GM19328 (cell line): ENCODE measurements around the gene TTC4.

Experiments used
- ATAC-seq: cut with Tn5 transposase; IDR thresholded peaks from one replicate; pipeline ENCODE4 v1.9.1; 2021; ENCODE audit warnings: mild to moderate bottlenecking, moderate library complexity; ENCODE audit not compliant: unreplicated experiment

The TTC4 gene

DNA sequence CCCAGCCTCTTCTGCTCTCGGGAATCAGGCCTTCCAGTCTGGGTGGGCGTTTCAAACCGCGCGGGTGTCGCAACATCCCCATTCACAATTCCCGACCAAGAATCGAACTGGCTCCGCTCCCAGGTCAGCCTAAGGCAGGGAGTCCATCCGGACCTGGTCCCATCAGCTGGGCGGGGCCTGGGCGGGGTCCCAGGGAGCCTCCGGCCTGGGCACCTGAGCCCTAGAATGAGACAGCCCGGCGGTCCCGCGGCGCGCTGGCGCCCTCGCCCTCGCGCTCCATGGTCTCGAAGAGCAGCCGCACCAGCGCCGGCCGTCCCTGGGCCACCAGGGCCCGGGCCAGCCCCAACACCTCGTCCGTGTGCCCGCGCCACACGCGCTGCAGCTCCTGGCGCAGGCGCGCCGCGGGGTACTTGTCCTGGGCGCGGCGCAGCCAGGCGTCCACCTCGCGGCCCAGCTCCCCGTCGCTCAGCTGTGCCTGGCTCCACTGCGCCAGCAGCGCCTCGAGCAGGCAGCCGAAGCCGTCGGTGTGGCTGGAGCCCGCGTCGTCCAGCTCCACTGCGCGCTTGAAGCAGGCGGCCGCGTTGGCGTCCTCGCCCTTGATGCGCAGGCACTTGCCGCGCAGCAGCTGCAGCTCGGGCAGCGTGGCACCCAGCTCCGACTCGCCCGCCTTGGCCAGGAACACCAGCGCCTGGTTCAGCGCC is 65.5 kb downstream of the TTC4 start:
- ATAC-seq = no peak

DNA sequence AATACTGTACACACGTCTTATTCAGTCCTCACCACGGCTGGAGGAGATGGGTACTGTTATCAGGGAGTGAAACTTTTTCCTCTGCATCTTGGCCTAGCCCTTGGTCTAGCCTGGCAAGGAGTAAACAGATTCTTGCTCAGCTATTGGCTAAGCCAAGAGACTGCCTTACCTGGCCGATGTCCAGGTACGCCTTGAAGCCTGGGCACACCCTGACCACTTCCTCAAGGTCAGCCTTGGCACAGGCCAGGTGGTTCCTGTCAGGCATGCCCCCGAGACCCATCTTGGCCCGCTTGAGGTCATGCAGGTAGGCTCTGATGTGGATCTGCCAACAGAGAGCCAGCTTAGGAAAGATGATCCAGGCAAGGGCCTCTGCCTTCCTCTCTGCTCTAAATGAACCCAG is 66.5 kb downstream of the TTC4 start:
- no peak for ATAC-seq

DNA sequence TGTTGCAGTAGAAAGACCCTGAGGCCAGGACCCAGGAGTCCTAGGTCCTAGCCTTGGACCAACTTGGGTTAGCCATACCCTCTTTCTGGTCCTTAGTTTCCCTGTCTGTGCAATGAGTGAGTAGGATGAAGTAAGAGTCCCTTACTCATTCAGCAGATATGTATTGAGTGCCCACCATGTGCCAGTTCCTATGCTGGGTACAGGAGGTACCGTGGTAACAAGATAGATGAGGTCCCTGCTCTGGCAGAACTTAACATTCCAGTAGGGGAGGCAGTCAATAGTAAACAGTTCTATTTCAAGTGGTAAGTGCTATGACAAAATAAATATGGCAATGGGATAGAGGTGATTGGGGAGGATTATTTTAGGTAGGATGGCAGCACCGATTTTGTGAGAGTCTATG is 66.9 kb downstream of the TTC4 start:
- ATAC-seq = no peak

DNA sequence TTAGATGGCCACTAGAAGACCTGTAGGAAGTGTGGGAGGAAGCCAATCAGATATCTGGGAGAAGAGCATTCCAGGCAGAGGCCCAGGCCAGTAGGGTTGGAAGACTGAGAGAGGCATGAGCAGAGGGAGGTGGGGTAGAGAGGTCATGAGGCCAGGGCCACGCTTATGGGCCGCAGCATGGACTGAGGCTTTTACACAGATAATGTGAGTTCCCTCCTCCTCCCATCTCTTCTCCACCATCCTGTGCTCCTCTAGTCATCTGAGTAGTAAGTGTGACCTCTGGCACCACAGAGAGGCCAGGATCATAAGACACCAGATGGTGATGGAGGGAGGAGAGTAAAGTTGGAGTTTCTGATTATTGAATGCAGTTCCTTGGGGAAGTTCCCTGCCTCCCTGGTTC is 68.4 kb downstream of the TTC4 start:
- ATAC-seq = no peak

DNA sequence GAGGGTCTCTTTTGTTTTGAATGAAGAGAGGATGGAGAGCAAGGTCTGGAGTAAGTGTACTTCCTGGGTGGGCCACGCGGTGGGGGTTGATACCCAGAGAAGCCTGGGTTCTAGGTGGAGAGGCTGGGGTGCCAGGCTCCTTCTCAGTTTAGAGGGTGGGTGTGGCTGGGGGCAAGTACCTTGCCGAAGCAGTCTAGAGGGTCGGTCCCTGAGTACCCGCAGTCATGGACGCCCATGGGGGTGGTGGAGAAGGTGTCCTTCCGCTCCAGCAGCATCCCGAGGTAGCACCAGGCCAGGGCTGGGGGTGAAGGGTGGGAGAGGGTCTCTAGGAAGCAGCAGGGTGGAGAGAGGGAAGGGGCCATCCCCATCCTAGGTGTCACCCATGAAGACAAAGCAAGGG is 71.1 kb downstream of the TTC4 start:
- ATAC-seq = no peak

DNA sequence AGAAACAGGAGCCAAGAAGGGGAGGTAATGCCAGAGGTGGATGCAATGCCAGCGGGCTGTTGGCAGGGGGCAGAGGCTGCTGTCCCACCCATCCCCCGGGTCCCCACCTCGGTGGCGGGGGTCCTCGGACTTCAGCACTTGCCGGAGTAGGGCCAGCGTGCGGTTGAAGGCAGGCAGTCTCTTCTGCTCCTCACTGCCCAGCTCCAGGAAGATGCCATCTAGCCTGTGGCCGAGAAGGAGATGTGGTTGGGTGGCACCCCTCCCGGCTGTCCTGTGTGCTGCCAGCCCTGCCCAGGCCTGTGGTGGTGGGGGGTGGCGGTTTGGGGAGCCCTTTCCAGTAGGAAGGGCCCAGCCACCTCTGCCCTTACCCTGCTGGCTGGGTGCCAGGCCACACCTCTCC is 71.9 kb downstream of the TTC4 start:
- ATAC-seq = no peak

DNA sequence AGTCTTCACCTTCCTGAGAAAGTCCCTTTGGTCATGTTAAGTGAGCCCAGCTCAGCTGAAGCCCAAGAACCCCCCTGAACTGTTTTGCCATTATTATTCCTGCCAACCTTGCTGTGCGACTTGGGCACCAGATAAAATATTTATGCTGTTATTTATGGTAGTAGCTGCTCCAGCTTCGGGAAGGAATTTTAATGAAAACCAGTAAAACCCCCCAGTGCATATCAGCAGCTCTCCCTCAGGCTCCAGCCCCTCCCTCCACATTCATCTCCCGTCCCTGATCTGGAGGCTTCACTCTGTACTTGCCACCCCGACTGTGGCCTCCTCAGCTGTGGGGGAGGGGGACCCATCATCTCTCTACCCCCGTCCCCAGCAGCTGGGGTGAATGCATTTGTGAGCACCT is 72.8 kb downstream of the TTC4 start:
- no peak for ATAC-seq

DNA sequence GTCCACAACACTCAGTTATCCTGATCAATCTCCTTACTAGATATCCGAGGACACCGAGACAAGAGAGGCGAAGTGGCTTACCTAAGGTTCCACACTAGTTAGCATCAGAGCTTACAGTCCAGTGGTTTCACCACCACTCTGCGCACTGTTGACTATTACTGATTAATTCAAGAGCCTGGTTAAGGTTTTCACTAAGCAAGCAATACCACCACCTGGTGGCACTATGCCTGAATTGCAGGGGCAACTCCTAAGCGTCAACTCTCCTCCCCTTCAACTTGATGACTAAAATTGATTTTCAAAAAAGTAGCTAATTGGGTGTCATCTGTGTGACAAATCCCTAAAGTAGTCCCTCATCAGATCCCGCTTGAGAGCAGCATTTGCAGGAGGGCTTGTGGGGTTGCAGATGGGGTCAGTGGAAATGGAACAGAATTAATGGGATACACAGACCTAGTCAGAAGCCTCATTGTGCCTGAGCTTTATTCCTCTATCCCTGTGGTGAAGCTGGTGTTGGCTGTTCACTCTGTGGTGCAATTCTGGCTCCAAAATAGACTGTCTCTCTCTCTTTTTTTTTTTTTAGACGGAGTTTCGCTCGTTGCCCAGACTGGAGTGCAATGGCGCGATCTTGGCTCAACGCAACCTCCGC is 76.3 kb downstream of the TTC4 start:
- no peak for ATAC-seq
